Measurements from ENCODE around the gene TAF11.
"Not testable (repeated sequence)": the region's sequence is repeated elsewhere in the genome, so short reads cannot be mapped to it uniquely, and the experiment has no call there.

The TAF11 gene

DNA sequence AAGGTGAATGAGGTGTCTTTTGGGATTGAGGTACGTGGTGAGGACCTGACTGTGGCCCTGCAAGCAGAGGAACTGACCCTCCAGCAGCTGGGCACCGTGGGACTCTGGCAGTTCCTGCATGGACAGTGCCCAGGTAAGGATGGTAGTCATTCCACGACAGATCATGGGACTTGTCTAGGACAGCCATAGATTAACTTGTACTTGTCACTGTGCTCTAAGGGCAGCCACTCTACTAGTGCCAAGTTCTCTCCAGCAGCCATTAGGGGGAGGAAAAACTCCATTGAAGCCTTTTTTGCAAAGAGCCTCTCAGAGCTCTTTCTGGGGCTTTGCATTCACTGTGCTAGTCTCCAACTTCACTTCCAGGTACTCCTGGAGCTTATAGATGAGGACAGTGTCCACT is 20.4 kb downstream of the TAF11 start:
- DNase-seq (ENCODE audit: low read depth in 4 of 4, low spot score in 1 of 4) = no peak

DNA sequence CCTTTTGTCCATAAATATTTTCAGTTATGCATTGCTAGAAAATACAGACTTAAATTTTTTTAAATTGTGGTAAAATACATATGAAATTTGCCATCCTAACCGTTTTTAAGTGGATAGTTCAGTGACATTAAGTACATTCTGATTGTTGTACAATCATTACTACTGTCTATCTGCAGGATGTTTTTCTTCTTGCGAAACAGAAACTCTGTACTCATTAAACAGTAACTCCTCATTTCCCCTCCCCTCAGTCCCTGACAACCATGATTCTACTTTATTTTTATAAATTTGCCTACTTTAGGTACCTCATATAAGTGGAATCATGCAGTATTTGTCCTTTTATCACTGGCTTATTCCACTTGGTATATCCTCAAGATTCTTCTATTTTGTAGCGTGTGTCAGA is 21.3 kb downstream of the TAF11 start:
- DNase-seq (ENCODE audit: low read depth in 4 of 4, low spot score in 1 of 4) = no peak

DNA sequence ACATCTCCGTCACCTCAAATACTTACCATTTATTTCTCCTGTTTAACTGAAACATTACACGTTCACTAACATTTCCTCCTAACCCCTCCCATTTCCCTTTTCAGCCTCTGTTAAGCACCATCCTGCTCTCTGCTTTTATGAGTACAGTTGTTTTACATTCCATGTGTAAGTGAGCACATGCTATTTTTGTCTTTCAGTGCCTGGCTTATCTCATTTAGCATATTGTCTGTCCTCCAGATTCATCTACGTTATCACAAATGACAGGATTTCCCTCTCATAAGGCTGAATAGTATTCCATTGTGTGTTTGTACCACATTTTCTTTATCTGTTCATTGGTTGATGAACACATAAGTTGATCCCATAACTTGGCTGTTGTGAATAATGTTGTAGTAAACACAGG is 22.7 kb downstream of the TAF11 start:
- DNase-seq (ENCODE audit: low read depth in 4 of 4, low spot score in 1 of 4) = no peak

DNA sequence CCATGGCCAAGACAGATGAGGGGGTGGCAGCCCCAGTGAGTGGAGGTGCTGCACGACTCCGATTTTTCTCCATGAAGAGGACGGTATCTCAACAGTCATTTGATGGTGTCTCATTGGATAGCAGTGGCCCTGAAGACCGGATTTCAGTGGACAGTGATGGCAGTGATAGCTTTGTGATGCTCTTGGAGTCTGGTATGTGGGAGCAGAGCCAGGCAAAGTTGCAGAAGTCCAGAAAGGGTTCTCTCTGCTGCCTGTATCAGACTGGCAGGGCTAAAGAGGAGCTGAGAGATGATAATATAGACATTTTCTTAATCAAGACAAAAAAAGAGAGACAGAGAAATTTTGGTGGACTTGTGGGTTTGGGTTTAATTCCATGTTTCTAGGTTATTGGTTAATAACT is 23.8 kb downstream of the TAF11 start:
- no peak for DNase-seq (ENCODE audit: low read depth in 4 of 4, low spot score in 1 of 4)

DNA sequence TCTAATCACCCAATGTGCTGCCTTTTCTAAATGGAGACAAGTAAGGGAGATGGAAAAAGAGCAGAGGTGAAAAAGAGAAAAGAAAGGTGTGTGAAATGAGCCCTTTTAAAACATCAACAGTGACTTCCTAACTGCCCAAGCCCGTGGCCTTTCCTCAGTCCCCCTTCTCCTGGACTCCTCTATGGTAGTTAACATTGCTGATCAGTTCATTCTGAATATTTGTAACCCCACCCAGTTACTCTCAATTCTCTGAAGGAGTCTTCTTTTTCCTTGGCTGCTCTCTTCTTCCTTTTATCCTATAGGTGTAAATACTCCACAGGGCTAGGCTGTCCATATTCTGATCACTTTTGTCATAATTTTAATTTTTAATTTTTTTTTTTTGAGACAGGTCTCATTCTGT is 27.1 kb downstream of the TAF11 start:
- no peak for DNase-seq (ENCODE audit: low read depth in 4 of 4, low spot score in 1 of 4)

DNA sequence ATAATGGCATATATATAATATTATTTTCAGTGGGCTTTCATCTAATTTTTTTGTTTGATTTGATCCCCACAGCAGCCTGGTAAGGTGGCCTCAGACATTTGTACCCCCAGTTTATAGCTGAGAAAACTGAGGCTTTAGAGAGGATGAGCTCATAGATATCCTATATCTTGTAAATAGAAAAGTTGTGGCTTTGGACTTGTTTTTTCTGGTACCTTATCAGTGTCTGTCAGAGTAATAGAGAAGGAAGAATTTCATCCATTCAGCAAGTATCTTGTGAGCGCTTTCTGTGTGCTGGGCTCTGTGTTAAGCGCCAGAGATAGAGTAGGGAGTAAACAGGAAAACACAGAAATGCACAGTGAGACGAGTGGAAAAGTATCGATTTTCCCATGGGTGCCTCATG is 27.9 kb downstream of the TAF11 start:
- no peak for DNase-seq (ENCODE audit: low read depth in 4 of 4, low spot score in 1 of 4)

DNA sequence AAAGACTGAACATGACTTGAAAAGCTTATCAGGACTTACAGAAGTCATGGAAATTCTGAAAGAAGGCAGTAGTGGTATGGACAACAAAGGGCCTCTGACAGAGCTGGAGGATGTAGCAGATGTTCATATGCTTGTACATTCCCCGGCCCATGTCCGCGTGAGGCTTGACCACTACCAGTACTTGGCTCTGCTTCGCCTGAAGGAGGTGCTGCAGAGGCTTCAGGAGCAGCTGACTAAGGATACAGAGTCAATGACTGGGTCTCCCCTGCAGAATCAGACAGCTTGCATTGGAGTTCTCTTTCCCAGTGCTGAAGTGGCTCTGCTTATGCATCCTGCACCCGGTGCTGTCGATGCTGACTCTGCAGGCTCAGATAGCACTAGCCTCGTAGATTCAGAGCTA is 29.2 kb downstream of the TAF11 start:
- DNase-seq (ENCODE audit: low read depth in 4 of 4, low spot score in 1 of 4) = no peak

DNA sequence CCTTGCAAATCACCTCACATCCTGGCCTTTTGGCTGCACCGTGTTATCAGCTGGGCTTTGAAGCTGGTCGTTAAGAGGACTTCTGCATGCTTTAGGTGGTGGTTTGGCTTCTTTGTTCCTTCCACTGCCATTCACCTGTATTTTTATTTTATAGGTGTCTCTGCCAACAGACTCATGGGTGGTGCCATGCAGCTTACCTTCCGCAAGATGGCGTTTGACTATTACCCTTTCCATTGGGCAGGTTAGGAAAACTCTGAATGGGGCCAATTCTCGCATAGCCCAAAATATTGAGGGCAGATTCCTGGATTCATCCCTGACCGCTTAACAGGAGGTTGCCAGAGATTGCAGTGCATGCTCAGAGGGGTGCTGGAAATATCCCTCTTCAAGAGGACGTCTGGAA is 32.4 kb downstream of the TAF11 start:
- DNase-seq (ENCODE audit: low read depth in 4 of 4, low spot score in 1 of 4) = no peak

DNA sequence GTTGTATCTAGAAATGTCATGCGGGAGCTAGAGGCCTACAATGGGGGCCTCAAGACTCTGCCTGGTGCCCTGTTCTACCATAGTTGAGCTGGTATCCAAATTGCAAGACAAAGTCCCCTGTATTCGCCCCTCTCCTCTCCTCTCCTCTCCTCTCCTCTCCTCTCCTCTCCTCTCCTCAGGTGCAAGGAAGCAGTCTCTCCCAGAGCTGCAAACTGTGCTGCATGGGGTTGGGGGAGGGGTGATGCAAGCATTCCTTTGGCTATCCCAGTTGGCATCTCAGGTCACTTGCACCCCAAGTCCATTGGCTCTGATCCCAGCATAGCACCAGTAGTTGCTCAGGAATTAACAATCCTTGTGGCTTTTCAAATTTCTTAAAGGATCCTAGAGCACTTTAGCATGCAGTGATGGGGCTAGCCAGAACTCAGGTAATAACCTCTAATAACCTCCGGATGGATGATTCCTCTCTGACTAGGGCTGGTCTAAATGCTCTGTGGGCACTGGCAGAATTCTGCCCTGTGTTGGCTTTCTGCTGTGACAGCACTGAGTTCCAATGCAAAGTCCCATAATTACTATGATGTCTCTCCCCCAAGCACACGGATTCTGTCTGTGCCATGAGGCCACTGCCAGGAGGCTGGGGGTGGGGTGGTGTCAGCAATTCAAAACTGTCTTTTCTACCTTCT is 35.3 kb downstream of the TAF11 start:
- DNase-seq (ENCODE audit: low read depth in 4 of 4, low spot score in 1 of 4) = no peak

DNA sequence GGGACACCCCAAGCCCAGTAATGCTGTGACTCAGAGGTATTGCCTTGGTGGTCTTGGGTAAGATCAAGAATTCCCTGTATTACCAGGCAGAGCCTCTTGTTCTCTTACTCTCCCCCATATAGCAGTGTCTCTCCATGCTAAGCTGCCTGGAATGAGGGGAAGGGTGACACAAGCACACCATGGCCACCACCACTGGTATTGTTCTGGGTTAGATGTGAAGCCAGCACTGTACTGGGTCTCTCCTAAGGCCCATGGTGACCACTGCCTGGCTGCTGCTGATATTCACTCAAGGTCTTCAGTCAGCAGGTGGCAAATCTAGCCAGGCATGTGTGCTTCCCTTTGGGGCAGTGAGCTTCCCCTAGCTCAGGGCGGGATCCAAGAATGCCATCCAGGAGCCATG is 36.5 kb downstream of the TAF11 start:
- no peak for DNase-seq (ENCODE audit: low read depth in 4 of 4, low spot score in 1 of 4)

DNA sequence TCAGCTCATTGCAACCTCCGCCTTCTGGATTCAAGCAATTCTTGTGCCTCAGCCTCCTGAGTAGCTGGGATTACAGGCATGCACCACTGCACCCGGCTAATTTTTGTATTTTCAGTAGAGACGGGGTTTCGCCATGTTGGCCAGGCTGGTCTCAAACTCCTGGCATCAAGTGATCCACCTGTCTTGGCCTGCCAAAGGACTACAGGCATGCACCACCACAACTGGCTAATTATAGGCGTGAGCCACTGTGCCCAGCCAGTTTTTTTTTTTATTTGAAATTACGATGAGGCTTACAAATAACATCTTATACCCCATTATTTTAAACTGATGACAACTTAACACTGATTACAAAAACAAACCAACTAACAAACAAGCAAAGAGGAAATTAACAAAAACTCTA is 38.8 kb downstream of the TAF11 start:
- DNase-seq (ENCODE audit: low read depth in 4 of 4, low spot score in 1 of 4) = not testable (repeated sequence)

DNA sequence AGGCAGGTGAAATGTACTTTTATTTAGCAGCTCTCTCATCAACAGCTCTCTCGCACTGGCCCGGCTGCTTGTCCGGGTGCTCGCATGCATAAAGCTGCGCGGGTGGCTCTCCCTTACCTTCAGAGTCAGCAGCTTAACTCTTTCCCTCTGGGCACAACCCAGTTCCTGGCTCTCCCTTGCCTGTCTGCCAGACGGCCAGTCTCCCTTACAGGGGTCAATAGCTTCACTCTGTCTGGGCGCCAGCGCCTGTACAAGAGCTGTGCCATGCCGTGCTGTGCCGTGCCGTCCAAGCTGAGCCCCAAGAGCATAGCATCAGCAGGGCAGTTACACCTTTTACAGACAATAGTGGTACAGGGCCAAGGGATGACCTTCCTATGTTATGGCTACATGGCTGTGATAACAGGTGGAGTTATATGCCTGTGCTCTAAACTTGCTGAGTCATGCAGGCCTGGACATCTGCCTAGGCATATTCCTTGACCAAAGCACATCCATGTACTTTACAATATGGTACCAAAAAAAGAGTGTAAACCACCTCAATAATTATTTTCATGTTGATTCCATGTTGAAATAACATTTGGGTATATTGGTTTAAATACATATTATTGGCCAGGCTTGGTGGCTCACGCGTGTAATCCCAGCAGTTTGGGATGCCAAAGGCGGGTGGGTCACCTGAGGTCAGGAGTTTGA is 48.0 kb downstream of the TAF11 start:
- no peak for DNase-seq (ENCODE audit: low read depth in 4 of 4, low spot score in 1 of 4)

DNA sequence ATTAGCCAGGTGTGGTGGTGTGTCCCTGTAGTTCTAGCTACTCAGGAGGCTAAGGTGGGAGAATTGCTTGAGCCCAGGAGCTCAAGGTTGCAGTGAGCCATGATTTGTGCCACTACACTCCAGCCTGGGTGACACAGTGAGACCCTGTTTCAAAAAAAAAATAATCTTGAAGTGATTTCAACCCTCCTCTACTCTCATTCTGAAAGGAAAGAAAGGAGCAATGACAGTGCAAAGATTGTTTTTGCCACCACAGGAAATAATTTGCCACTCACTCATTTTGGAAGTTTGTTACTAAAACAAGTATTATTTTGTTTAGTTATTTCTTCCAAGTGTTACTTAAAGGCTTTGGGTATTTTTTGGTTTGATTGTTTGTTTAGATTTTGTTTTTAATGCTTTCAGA is 50.3 kb downstream of the TAF11 start:
- no peak for DNase-seq (ENCODE audit: low read depth in 4 of 4, low spot score in 1 of 4)

DNA sequence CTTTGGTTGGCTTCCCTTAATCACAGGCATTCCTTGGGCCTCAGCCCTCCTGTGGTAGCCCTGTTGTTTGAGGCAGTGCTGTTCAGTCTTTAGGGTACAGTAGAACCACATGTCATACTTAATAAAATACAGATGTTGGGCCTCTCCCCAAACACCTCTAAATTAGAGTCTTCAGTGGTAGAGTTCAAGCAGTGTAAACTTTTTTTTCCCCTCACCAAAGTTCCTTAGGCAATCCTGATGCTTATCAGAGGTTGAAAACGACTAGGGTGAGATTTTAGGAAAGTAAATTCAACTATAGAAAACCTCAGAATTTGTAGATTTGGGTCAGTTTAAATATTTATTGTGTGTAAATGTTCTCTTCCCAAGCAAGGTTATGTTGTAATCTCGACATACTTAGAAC is 51.4 kb downstream of the TAF11 start:
- DNase-seq (ENCODE audit: low read depth in 4 of 4, low spot score in 1 of 4) = no peak

DNA sequence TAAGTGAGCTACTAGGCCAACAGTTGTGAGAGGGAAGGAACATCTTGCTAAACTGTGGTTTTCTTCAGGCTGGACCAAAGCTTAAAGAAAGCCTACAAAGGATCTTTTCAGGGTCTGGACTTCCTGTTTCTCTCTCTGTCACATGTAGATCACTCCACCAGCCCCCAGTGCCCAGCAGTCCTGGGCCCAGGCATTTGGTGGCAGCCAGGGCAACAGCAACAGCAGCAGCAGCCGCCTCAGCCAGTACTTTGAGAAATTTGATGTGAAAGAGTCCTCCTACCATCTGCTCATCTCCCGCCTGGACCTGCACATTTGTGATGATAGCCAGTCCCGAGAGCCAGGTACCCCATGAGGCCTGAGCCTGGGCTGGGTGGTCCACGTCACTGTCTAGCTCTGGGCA is 51.8 kb downstream of the TAF11 start:
- no peak for DNase-seq (ENCODE audit: low read depth in 4 of 4, low spot score in 1 of 4)

DNA sequence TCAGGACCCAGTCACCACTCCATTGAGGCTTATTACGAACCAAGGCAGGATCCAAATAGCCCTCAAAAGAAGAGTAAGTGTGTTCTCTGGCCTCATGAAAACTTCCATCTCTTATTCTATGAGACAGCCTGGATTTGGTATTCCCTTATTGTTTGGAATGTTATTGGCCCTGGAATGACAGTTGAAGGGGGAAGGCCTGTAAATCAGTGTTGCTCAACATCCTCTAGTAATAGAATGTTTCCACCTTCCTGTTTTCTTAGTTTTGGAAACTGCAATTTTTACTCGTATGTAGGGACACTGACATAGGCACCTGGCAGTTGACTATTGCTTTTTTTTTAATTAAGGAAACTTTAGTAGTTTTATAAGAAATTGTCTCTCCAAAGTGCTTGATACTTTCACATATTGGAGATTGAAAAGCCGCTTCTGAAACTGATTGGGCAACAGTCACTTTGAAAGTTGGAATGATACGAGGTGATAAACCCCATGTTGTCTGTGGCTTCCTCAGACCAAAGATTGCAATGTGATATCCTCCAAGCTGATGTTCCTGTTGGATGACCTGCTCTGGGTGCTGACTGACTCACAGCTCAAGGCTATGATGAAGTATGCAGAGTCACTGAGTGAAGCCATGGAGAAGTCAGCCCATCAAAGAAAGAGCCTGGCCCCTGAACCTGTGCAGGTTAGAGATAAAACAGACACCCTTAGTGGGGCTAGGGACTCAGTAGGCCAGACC is 52.9 kb downstream of the TAF11 start:
- DNase-seq (ENCODE audit: low read depth in 4 of 4, low spot score in 1 of 4) = no peak

DNA sequence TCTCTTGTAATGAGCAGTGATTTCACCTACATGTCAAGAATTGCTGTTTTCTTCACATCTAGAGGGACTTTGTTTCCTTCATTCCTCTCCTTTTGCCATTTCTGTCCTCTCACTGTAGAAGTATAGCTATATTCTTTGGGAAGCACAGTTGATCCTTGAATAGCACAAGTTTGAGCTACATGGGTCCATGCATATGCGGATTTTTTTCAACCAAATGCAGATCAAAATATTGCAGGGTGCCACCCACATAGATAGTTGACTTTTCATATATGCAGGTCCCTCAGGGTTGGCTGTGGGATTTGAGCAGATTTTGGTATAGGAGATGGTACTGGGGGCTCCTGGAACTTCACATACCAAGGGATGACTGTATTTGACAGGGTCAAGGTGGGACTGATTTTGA is 54.9 kb downstream of the TAF11 start:
- no peak for DNase-seq (ENCODE audit: low read depth in 4 of 4, low spot score in 1 of 4)

DNA sequence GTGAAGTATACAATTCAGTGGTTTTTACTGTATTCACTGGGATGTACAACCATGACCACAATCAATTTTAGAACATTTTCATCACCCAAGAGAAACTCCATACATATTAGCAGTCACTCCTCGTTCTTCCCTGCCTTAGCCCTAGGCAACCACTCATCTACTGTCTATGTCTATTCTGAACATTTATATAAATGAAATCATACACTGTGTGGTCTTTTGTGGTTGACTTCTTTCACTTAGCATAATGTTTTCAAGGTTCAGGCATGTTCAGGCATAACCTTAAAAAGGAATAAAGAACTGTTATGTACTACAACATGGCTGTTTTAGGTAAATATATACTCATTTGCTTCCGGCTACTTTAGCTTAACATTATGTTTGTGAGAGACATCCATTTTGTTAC is 58.7 kb downstream of the TAF11 start:
- DNase-seq (ENCODE audit: low read depth in 4 of 4, low spot score in 1 of 4) = no peak
